ENCODE results near the gene RAB3A.

The RAB3A gene

DNA sequence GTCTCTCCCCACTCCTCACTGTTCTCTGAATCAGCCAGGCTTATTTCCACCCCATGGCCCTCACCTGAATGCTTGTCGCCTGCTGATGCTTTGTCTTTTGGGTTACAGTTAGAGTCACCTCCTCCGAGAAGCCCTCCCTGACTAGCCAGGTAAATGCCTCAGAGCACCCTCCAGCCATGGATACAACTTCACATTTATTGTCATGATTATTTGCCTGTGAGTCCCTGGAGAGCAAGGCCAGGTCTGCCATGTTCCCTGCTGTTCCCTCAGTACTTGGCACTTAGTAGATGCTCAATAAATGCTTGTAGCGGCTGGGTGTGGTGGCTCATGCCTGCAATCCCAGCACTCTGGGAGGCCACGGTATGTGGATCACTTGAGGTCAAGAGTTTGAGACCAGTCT lies 26.1 kb upstream of the RAB3A start:
- no peaks in the 10 kb centered on the region; the same call in 1 of the 2 replicates for H4K20me1 ChIP-seq (ENCODE audit: insufficient read depth, low read length)
- no peak overlapping the region for H3K27ac ChIP-seq (ENCODE audit: low read length)
- H2AFZ ChIP-seq (ENCODE audit: low read depth, low read length) = no peak overlapping the region
- H3K4me2 ChIP-seq (ENCODE audit: low read length) = no peak overlapping the region
- H3K9ac ChIP-seq (ENCODE audit: low read length) = no peak overlapping the region
- no peaks in the 10 kb centered on the region for H3K36me3 ChIP-seq (replicated peaks; ENCODE audit: low read depth, low read length)
- no peaks in the 10 kb centered on the region for H3K9me3 ChIP-seq (ENCODE audit: insufficient read depth, low read length)
- no peaks in the 10 kb centered on the region for H3K79me2 ChIP-seq (ENCODE audit: low read length)
- TF ChIP-seq, protein P1, sequence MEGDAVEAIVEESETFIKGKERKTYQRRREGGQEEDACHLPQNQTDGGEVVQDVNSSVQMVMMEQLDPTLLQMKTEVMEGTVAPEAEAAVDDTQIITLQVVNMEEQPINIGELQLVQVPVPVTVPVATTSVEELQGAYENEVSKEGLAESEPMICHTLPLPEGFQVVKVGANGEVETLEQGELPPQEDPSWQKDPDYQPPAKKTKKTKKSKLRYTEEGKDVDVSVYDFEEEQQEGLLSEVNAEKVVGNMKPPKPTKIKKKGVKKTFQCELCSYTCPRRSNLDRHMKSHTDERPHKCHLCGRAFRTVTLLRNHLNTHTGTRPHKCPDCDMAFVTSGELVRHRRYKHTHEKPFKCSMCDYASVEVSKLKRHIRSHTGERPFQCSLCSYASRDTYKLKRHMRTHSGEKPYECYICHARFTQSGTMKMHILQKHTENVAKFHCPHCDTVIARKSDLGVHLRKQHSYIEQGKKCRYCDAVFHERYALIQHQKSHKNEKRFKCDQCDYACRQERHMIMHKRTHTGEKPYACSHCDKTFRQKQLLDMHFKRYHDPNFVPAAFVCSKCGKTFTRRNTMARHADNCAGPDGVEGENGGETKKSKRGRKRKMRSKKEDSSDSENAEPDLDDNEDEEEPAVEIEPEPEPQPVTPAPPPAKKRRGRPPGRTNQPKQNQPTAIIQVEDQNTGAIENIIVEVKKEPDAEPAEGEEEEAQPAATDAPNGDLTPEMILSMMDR (IDR thresholded peaks at IDR 0.05; ENCODE audit: low read depth, low read length) = no peak
- no peak for TF ChIP-seq EZH2phosphoT487 (IDR thresholded peaks at IDR 0.05; ENCODE audit: low read depth)
- peaks cover 9% of the 10 kb centered on the region; the same call in 1 of the 2 replicates for H3K27me3 ChIP-seq (ENCODE audit: low read depth, low read length)
- no peak overlapping the region for H3K4me3 ChIP-seq (ENCODE audit: low read length)
- H3K4me1 ChIP-seq (ENCODE audit: low read length) = no peaks in the 10 kb centered on the region

DNA sequence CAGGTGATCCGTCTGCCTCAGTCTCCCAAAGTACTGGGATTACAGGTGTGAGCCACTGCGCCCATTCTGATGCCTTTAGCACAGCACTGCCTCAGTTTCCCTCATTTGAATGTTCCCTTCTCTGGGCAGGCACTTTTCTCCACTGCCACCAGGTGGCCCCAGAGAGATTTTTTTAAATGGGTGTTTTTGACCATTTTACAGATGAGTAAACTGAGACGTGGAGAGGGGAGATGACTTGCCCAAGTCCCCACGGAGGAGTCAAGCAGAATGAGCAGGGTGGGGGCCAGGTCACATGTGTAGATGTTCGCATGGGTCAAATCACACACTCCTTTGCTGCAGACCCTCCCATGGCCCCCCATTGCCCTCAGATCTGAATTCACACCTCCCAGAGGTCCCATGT lies 25.6 kb upstream of the RAB3A start:
- Histone ChIP-seq H2AFZ (ENCODE audit: low read depth, low read length) (no peak overlapping the region), H3K4me2 (ENCODE audit: low read length) (no peak overlapping the region), H3K4me3 (ENCODE audit: low read length) (no peak overlapping the region), H3K9me3 (ENCODE audit: insufficient read depth, low read length) (no peaks in the 10 kb centered on the region), H3K36me3 (replicated peaks; ENCODE audit: low read depth, low read length) (no peaks in the 10 kb centered on the region), H3K4me1 (ENCODE audit: low read length) (no peaks in the 10 kb centered on the region), H3K27ac (ENCODE audit: low read length) (no peak overlapping the region), H4K20me1 (ENCODE audit: insufficient read depth, low read length) (no peaks in the 10 kb centered on the region; the same call in 1 of the 2 replicates), H3K9ac (ENCODE audit: low read length) (no peak overlapping the region), H3K79me2 (ENCODE audit: low read length) (no peaks in the 10 kb centered on the region), H3K27me3 (ENCODE audit: low read depth, low read length) (peaks cover 9% of the 10 kb centered on the region; the same call in 1 of the 2 replicates)
- no peak for TF ChIP-seq EZH2phosphoT487 (IDR thresholded peaks at IDR 0.05; ENCODE audit: low read depth)
- TF ChIP-seq, protein P1 (IDR thresholded peaks at IDR 0.05; ENCODE audit: low read depth, low read length) = peak; percentile 71

DNA sequence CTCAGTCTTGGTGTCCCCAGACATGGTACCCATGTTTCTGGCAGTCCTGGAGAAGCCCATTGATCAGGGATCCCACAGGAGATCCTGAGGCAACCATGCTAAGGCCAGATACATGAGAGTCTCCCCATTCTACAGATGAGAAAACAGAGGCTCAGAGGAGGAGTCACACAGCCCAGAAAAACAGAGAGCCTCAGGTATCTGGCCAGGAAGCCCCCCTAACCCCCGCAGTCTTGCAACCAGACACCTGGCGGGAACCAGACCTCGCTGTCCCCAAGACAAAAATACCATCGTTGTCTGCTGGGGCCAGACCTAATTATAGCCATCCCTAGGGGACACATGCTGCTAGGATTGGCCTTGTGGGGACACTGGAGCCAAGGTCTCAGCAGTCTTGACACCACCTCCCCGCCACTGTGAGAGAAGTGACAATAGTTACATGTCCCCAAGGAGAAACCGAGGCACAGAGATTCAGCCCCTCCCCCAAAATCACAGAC lies 24.0 kb upstream of the RAB3A start:
- H3K36me3 ChIP-seq (replicated peaks; ENCODE audit: low read depth, low read length) = no peaks in the 10 kb centered on the region
- TF ChIP-seq, protein P1 (IDR thresholded peaks at IDR 0.05; ENCODE audit: low read depth, low read length) = no peak
- TF ChIP-seq EZH2phosphoT487 (IDR thresholded peaks at IDR 0.05; ENCODE audit: low read depth) = no peak
- H3K9ac ChIP-seq (ENCODE audit: low read length) = no peak overlapping the region
- peaks cover 9% of the 10 kb centered on the region; the same call in 1 of the 2 replicates for H3K27me3 ChIP-seq (ENCODE audit: low read depth, low read length)
- H3K4me2 ChIP-seq (ENCODE audit: low read length) = no peak overlapping the region
- H3K4me1 ChIP-seq (ENCODE audit: low read length) = no peaks in the 10 kb centered on the region
- no peaks in the 10 kb centered on the region for H3K9me3 ChIP-seq (ENCODE audit: insufficient read depth, low read length)
- no peak overlapping the region for H3K27ac ChIP-seq (ENCODE audit: low read length)
- H2AFZ ChIP-seq (ENCODE audit: low read depth, low read length) = no peak overlapping the region
- no peaks in the 10 kb centered on the region for H4K20me1 ChIP-seq (ENCODE audit: insufficient read depth, low read length)
- H3K4me3 ChIP-seq (ENCODE audit: low read length) = no peak overlapping the region
- no peaks in the 10 kb centered on the region for H3K79me2 ChIP-seq (ENCODE audit: low read length)

DNA sequence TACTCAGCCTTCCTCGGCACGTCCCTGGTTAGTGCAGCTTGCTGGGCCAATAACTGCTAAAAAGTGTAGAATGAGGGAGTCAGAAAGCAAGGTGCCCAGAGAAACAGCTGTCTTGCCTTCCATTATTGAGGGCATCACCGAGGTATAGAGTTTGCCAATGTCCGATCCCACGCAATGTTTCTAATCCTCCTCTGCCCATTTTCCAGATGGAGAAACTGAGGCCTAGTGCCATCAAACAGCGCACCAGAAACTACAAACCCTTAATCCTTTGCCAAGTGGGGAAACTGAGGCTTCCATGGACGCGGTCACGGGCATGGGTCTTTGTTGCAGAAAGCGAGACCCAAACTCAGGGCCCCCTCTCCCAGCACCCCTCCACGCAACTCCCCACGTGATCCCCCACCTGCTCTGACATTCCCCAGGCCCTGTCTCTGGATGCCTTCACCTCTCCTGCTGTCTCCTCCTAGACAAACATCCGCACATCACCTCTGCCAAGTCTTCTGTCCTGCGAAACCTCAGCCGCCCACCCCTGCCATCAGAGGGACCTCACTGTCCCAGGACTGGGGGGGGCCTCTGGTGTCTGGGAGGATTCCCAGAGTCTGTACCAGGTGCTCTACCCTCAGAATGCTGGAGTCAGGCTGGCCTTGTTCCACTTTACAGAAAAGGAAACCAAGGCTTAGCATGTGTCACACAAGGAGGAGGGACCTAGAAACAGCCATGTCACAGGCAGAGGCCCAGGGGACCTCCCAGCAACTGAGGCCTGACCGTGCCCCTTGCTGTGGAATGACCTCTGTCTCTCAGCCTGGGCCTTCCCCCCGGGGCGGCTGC lies 23.3 kb upstream of the RAB3A start:
- Histone ChIP-seq H3K79me2 (ENCODE audit: low read length) (no peaks in the 10 kb centered on the region), H3K4me2 (ENCODE audit: low read length) (no peak overlapping the region), H3K9me3 (ENCODE audit: insufficient read depth, low read length) (no peaks in the 10 kb centered on the region), H3K9ac (ENCODE audit: low read length) (no peak overlapping the region), H3K36me3 (replicated peaks; ENCODE audit: low read depth, low read length) (no peaks in the 10 kb centered on the region), H4K20me1 (ENCODE audit: insufficient read depth, low read length) (no peaks in the 10 kb centered on the region), H3K4me1 (ENCODE audit: low read length) (no peaks in the 10 kb centered on the region), H3K27me3 (ENCODE audit: low read depth, low read length) (peaks cover 9% of the 10 kb centered on the region; the same call in 1 of the 2 replicates), H3K27ac (ENCODE audit: low read length) (no peak overlapping the region), H2AFZ (ENCODE audit: low read depth, low read length) (no peak overlapping the region), H3K4me3 (ENCODE audit: low read length) (no peak overlapping the region)
- TF ChIP-seq, protein P1 (IDR thresholded peaks at IDR 0.05; ENCODE audit: low read depth, low read length) = no peak
- TF ChIP-seq EZH2phosphoT487 (IDR thresholded peaks at IDR 0.05; ENCODE audit: low read depth) = no peak
